B cell (primary cell): ENCODE data around the gene KRTAP10-7.
"Not testable (repeated sequence)": the region's sequence is repeated elsewhere in the genome, so short reads cannot be mapped to it uniquely, and the experiment has no call there.

Experiments used
- EZH2 ChIP-seq: IDR thresholded peaks from 2 replicates; pipeline ENCODE4 v1.6.1; 2012; ENCODE audit warnings: borderline replicate concordance, low read depth, mild to moderate bottlenecking, moderate library complexity, low read length; ENCODE audit not compliant: insufficient read depth, poor library complexity, severe bottlenecking
- TF ChIP-seq, protein P1 (sequence below): fragments of 200-600 bp; IDR thresholded peaks from one replicate; pipeline ENCODE4 v1.8.0; 2022; ENCODE audit warnings: antibody characterized with exemption, mild to moderate bottlenecking

DNA sequence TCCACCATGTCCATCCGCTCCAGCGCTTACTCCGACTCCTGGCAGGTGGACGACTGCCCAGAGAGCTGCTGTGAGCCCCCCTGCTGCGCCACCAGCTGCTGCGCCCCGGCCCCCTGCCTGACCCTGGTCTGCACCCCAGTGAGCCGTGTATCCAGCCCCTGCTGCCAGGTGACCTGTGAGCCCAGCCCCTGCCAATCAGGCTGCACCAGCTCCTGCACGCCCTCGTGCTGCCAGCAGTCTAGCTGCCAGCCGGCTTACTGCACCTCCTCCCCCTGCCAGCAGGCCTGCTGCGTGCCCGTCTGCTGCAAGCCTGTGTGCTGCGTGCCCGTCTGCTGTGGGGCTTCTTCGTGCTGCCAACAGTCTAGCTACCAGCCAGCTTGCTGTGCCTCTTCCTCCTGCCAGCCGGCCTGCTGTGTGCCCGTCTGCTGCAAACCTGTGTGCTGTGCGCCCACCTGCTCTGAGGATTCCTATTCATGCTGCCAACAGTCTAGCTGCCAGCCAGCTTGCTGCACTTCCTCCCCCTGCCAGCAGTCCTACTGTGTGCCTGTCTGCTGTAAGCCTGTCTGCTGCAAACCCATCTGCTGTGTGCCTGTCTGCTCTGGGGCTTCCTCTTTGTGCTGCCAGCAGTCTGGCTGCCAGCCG, 26.9 kb downstream of the KRTAP10-7 start:
- TF ChIP-seq, protein P1, sequence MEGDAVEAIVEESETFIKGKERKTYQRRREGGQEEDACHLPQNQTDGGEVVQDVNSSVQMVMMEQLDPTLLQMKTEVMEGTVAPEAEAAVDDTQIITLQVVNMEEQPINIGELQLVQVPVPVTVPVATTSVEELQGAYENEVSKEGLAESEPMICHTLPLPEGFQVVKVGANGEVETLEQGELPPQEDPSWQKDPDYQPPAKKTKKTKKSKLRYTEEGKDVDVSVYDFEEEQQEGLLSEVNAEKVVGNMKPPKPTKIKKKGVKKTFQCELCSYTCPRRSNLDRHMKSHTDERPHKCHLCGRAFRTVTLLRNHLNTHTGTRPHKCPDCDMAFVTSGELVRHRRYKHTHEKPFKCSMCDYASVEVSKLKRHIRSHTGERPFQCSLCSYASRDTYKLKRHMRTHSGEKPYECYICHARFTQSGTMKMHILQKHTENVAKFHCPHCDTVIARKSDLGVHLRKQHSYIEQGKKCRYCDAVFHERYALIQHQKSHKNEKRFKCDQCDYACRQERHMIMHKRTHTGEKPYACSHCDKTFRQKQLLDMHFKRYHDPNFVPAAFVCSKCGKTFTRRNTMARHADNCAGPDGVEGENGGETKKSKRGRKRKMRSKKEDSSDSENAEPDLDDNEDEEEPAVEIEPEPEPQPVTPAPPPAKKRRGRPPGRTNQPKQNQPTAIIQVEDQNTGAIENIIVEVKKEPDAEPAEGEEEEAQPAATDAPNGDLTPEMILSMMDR, result not testable (repeated sequence)
- not testable (repeated sequence) for TF ChIP-seq EZH2
